ENCODE measurements around the gene RAC2.

GRCh38 chr22:37231406-37232139 is 12.5 kb downstream of the RAC2 start:
- TF ChIP-seq EP300 (IDR thresholded peaks at IDR 0.05) (no peak), CTCF (IDR thresholded peaks at IDR 0.05) (no peak), POLR2A (IDR thresholded peaks at IDR 0.05) (no peak), POLR2AphosphoS5 (IDR thresholded peaks at IDR 0.05) (no peak)
